NOMO-1 treated with dmso at 0.1 percent for 144 hours (cell line): ENCODE results near the gene ZC3H12A.

Experiments used
- DNase-seq: peaks from one replicate; lab custom pipeline; 2025; ENCODE audit not compliant: unreplicated experiment; lab: John Stamatoyannopoulos, UW

ZC3H12A gene

GRCh38 chr1:37477946-37478345, 3.6 kb downstream of the ZC3H12A start:
- no peak for DNase-seq

DNA sequence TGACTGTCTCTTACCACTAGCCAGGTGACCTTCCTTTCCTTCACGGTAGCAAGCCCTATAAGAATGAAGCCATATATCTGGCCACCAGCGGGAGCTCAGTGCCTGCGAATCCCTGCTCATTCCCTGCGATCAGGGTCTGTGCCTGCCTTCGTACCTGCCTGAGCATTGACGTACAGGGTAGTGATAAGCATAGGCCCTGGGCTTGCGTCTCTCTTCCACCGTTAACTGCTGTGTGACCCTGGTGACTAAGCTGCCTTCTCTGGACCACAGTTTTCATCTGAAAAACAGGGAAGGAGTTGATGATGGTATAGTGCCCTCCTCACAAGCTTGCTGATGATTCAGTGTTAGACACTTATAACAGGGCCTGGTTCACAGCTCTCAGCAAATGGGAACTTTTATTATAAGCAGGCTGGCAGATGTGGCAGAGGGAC, 4.1 kb downstream of the ZC3H12A start:
- DNase-seq = peak; percentile 26

- peak; percentile 48 for DNase-seq
These were observed 4.5 kb downstream of the ZC3H12A start for GRCh38 chr1:37478890-37479254.

DNA sequence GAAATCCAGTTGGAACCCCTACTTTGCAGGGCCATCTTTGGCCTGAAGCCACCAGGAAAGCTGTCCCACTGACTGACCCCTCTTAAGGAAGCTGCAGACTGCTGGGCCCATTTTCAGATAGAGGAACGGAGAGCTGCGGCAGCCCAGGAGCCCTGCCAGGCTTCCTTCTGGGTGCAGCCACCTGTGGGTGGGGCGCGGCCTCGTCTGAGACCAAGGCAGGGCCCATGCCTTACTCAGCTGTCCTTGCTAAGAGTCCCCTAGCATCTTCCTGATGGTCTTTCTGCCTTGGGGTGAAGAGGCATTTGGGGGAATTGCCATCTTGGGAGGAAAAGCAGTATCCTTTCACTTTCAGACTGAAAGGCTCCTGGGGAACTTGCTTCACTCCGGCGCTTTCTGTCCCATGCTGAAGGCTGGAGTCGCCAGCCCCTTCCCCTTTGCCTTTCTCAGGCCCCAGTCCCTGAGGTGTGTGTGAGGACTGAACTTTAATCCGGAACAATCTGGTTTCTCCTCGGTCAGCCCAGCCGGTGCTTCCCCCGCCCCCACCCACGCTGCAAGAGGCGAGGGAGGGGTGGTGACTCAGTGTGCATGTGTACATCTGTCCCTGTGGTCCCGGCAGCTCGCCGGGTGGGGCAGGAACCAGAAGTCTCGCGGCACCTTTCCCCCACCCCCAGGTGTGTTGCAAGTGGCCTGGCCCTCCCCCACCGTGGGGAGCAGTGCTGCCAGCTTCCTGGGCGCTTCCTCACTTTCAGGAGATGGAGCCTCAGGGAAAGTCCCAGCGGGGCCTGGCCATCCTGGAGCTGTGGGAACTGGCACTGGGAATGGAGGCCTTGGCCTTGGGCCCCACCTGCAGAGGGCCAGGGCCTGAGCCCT, 5.1 kb downstream of the ZC3H12A start:
- DNase-seq = peak; percentile 91

DNA sequence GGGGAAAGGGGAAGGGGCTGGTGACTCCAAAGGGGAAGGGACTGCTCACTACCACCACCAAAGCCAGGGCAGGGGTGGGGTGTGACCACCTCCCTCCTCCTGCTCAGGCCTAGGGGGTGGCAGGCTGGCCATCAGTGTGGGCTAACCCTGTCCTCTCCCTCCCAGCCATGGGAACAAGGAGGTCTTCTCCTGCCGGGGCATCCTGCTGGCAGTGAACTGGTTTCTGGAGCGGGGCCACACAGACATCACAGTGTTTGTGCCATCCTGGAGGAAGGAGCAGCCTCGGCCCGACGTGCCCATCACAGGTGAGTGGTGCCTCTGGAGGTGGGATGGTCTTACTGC, 5.7 kb downstream of the ZC3H12A start:
- no peak for DNase-seq

DNA sequence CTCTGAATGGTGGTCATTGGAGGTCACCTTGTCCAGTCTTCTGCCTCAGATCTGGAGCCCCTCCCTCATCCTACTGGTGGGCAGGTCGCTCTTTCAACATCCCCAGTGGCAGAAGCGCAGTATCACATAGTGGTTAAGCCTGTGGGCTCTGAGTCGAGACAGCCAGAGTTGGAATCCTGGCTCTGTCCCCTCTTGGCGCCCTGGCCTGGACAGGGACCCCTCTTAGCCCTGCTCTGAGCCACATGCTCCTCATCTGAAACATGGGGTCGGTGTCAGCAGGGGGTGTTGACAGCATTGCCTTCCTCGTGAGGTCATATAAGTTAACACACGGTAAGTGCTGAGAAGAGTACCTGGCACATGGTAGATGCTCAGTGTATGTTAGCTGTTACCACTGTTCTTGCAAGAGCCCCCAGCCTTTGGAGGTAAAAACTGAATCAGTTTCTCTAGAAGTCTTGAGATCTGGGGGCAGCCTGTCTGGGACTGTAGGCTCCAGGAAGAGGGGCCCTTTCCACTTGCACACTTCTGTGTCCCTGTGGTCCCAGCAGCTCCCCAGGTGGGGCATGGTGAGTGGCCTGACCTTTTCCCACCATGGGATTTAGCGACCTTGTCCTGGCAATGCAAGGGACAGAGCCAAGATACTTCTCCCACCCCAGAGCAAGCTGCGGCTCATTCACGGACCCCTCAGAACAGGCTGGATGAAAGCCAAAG, 6.4 kb downstream of the ZC3H12A start:
- no peak for DNase-seq

- no peak for DNase-seq
These were observed 7.1 kb downstream of the ZC3H12A start for GRCh38 chr1:37481289-37482003.

GRCh38 chr1:37482004-37482785, 7.8 kb downstream of the ZC3H12A start:
- no peak for DNase-seq

DNA sequence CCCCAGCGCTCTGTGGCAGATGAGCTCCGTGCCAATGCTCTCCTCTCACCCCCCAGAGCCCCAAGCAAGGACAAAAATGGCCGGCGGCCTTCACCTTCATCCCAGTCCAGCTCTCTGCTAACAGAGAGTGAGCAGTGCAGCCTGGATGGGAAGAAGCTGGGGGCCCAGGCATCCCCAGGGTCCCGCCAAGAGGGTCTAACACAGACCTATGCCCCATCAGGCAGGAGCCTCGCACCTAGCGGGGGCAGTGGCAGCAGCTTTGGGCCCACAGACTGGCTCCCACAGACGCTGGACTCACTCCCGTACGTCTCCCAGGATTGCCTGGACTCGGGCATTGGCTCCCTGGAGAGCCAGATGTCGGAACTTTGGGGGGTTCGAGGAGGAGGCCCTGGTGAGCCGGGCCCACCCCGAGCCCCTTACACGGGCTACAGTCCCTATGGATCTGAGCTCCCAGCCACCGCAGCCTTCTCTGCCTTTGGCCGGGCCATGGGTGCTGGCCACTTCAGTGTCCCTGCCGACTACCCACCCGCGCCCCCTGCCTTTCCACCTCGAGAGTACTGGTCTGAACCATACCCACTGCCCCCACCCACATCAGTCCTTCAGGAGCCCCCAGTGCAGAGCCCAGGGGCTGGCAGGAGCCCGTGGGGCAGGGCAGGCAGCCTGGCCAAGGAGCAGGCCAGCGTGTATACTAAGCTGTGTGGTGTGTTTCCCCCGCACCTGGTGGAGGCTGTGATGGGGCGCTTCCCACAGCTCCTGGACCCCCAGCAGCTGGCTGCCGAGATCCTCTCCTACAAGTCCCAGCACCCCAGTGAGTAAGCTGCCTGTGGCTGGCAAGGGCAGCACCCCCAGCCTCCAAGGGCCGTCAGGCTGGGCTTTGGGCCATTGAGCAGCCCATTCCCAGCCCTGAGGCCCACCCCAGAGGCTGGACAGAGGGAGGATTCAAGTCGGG, 8.7 kb downstream of the ZC3H12A start:
- DNase-seq = no peak

- DNase-seq = no peak
These were observed 9.4 kb downstream of the ZC3H12A start for GRCh38 chr1:37483785-37484184.

GRCh38 chr1:37484325-37485051, 10.1 kb downstream of the ZC3H12A start:
- no peak for DNase-seq

DNA sequence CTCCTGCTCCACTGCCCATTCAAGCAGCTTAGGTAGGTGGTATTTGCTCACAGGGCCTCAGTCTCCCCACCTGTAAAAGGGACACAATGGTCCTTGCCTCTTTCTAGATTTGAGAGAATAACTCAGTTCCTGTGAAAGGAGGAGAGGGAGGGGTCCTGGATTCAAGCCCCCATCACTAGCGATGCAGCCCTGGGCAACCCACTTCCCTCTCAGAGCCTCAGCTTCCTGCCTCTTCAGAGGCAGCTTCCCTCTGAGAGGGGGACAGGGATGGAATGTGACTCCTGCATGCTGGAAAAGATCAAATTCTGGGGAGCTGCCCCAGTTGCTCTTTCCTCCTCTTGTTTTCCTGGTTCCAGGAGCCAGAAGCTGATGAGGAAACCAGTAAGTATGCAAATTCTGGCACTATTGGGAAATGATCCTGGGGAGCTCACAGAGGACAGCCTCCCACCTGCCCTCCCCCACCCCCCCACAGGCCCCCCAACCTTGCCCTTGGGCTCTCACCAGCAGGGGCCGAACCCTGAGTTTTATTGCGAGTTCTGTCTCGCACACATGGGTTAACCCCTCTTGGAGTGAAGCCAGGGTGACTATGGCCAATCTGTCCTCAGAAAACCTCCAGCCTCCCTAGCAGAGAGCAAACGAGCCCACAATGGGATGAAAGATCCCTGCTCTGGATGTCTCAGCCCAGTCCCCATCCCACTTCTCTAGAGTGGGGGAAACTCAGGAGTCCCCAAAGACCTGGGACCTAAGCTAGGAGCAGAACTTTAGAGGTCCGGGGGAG, 11.7 kb downstream of the ZC3H12A start:
- DNase-seq = no peak

DNA sequence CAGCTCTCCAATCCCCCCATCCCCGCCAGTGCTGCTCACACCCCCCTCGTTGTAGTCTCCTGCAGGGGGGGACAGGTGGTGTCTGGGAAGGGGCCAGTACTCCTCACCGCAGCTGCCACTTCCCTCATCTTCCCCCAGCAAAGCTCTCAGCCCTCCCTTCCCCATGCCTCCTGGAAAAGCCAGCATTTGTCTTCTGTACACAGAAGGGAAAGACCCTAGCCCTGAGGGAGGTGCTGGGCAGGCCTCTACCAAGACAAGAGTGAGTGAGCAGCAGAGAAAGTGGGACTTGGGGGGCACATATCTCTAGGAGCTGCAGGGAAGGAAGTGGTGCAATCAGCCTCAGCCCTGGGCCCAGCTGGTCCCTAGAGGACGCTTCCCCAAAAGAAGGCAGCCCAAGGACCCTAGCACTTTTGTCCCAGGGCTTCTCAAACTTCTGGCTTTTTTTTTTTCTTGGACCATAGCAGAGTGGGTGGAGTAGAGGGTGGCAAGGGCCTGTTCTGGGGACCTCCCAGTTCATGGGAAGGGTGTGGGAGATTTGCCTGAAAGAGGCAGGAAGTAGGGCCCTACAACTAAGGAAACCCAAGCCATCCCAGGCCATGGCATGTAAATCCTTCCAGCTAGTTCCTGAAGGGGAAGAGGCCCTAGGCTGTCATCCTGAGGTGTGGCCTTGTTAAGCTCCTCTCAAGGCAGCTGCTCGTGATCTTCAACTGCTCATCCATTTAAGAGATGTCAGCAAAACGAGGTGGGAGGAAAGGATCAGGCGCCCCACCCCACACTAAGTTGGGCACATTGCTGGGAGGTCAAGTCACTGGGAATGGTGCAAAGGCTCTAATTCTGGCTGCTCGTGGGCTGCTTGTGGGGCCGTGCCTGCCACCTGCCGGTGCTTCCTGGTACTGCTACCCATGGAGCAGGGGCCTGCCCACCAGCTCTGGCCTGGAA, 12.6 kb downstream of the ZC3H12A start:
- DNase-seq = peak; percentile 37

DNA sequence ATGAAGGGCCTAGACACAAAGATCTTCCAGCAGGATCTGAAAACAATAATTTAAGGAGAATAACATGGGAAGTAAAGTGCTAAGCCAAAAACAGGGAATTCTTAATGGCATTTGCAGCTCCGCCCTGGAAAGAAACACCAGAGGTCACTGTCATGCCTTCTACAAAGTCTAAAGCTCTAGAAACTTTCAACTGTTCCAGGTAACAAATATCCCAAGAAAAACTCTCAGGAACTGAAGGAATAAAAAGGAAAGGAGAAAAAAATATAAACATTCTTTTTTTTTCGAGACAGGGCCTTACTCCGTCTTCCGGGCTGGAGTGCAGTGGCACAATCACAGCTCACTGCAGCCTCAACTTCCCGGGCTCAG, 13.2 kb downstream of the ZC3H12A start:
- no peak for DNase-seq

GRCh38 chr1:37493336-37494098, 19.1 kb downstream of the ZC3H12A start:
- DNase-seq = no peak

GRCh38 chr1:37495875-37496274, 21.5 kb downstream of the ZC3H12A start:
- no peak for DNase-seq

DNA sequence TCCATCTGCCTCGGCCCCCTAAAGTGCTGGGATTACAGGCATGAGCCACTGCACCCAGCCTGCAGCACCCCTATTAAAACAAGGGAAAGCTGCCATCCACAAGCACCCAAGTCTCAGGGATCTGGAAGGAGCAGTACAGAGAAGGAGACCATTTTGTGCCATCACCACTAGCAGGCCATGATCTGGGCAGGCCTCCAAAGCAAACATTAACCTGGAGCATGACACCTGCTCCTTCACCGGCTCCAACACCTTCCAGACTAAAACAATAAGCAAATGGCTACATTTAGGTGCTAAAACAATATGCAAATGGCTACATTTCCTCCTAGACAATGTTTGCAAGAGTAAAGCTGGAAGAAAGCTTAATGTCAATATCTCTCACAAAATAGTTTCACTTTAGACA, 23.5 kb downstream of the ZC3H12A start:
- DNase-seq = no peak
